Dermis microvascular lymphatic vessel endothelial cell (primary cell): ENCODE measurements around the gene SHB. TPM values are rescaled to one million over a fixed set of nuclear protein-coding genes. Genes with fewer than 3 reads are reported as not detected.

Experiments used
- DNase-seq, 2 donors: peaks; one replicate each; pipeline versions ENCODE4 v3.0.0 to v3.0.0-alpha.2; 2010; ENCODE audit warnings: low read depth in 2 of 2
- total RNA-seq: library from RNA; depleted of rRNA; stranded (reverse); fragments of >200 nt; gene quantifications from 2 replicates; pipeline ENCODE4 v1.2.1, GENCODE V29; 2014

SHB gene, protein sequence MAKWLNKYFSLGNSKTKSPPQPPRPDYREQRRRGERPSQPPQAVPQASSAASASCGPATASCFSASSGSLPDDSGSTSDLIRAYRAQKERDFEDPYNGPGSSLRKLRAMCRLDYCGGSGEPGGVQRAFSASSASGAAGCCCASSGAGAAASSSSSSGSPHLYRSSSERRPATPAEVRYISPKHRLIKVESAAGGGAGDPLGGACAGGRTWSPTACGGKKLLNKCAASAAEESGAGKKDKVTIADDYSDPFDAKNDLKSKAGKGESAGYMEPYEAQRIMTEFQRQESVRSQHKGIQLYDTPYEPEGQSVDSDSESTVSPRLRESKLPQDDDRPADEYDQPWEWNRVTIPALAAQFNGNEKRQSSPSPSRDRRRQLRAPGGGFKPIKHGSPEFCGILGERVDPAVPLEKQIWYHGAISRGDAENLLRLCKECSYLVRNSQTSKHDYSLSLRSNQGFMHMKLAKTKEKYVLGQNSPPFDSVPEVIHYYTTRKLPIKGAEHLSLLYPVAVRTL
- 14.1 and 19.8 TPM in 2 replicates for total RNA-seq

DNA sequence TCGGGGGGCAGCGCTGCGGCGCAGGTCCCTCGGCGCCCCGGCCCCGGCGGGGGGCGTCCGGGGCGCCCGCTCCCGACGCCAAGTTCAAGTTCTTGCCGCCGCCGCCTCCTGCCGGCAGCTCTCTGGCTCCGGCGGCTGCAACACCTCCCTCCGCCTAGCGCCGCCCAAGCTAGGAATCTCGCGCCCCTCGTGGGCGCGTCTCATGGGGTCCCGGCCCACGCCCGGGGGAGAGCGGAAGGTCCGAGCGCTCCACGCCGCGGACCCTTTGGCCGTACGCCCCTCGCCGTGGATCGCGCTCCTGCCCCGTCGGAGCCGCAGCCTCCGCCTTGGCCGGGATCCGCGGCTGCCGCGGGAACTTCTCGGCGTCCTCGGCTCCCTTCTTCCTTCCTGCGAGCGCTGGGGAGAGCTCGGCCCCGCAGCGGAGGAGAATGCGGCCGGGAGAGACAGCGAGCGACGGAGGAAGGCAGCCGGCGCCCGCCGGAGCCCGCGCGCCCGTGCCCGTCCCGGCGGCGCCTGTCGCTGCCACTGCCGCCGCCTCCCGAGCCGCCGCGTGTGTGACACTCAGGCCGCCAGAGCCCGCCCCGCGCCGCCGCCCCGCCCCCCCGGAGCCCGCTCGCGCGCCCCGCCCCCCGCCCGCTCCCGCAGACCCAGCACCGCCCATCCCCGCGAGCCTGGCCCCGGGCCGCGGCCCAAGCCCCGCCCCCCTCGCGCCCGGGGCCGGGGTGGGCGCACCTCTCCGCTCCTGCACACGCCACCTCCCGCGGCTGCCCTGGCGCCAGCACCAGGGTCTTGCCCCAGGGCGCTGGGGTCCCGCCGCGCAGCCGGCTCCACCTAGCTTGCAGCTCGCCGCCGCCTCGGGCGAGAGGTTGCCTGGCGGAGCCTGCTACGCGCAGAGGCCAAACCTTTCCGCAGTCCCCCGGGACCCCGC lies at the start of gene SHB:
SHB (minus strand) TSS at position 527 of the 928 bp plus-strand sequence. CDS start 582 bp downstream, outside the sequence.
- peak in 1 of 2 donors; percentile 79 for DNase-seq

DNA sequence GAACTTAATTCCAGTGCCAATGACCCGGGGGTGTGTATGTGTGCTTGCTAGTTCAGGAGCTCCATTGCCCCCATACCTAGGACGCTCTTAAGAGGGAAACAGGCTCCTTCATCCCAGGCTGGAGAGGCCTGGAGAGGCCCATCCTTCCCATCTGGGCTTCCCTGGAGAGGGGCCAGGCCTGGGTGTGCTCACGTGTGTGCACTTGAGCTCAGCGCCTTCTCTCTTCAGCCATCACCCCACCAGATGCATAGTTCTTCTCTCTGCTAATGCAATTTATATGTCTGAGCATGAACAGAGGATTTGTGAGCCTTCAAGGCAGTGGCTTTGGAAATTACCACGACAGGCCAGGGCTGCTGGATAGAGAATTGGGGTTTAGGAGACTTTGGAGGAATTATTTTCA lies 48.6 kb upstream of the SHB start:
- DNase-seq: no peak

DNA sequence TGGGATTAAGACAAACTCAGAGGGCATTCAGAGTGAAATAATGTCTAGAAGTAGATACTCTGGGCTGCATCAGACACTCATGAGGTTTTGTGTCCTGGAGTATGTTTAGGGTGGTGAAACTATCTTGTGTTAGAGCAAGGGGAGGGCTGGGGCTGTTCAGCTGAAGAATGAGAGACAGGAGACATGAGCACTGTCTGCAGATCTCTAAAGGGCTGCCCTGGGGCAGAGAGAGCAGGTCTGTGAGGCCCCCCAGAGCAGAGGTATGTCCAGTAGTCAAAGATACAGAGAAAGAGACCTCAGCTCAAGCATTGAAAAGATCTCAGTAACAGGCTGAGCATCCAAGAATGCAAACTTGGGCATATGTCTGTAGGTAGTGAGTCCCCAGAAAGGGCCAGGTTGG lies 45.9 kb upstream of the SHB start:
- no peak for DNase-seq

DNA sequence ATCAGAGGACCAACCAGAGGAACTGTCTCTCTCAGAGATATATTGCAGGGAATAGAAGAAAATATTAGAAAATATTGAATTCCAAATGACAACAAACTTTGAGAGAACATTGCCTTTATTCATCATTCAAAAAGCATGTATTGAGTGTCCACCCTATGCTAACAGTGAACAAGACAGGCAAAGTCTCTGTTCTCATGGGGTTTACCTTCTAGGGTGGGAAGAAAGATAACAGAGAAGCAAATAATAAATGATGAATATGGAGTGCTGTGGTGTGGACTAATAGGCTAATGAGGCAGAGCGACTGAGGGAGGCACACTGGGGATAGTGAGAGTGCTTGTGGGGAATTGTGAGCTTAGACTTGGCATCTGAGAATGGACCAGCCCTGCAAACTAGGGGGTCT lies 43.4 kb upstream of the SHB start:
- no peak for DNase-seq

DNA sequence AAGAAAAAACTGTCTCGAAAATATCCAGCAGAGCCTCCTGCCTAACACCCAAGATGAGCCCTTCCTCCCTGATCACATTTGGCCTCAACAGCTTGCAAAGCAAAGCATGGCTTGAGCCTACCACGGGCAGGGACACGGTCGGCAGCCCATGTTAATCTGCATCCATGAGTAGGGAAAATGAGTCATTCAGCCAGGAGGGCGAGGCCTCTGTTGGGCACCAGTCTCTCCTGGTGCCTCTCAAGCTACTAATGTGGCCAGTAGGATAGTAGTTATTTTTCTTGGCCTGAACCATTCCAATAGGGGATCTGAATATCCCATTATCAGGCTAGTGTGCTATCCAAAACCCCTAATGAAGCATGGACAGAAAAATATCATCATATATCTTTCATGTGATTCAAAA lies 43.0 kb upstream of the SHB start:
- DNase-seq: no peak

DNA sequence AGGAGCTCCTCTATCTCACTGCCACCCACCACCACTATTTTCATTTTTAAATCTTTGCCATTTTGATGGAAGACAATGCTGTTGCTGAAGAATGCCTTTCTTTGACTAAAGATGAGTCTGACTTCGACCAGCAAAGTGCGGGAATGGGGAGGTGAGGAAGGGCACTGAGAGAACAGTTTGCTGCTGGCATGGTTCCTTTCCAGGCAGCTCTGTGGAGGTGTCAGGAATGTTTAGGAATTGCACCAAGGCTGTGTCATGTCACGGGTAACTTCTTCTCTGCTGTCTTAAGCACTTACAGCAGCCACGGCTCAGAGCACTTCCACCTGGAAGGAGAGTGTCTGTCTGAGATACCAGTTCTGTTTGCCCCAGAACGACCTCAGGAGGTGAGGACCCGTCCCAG lies 41.4 kb upstream of the SHB start:
- no peak for DNase-seq

DNA sequence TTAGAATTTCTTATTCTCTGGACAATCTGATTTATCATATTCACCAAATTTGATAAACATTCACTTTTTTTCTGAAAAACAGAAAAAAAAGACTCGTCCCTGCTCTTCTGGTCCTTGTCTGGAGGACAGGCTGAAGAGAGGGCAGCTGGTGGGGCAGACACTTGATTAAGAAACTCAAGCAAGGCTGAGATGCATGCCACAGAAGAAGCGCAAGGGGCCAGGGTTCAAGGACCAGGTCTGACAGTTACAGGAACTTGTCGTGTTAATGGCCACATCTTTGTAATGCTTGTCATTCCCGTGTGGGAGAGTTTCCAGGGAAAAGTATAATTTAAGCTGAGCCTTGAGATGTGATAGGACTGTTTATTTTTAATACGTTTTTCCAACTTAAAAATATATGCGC lies 40.6 kb upstream of the SHB start:
- no peak for DNase-seq

DNA sequence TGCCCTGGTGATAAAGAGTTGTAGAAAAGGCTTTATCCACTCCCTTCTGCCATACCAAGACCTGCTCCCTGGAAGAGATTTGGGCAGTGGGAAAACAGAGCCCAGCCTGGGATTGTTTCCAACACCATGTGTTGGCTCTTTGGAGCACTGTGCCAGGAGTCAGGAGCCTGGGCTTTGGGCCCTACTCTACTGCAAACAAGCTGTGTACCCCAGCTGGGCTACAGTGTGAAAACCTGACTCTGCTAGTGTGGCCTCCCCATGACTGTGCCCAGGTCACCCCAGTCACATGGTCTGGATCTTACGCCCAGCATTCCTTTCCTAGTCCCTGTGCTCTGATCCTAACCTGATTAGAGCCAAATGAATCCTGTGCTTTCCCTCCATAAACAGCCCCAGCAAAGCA lies 39.3 kb upstream of the SHB start:
- no peak for DNase-seq

DNA sequence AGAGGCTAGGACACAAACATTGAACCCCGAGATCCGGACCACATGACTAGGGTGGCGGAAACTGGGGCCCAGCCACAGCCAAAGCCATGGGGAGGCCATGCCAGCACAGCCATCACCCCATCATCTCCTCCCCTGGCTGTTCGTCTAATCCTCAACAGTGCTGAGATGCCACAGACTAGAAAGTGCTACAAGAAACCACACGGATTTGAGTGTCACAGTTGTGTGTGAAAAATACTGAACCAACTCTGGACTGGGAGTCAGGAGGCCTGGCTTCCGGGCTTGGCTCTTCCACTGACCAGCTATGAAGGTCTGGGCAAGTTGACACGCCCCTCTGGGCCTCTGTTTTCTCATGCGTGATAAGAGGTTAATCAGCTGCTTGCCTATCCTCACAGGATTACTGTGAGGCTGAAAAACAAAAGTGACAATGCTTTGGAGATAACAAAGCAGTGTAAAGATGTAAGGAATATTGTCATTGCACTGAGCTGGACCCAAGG lies 38.8 kb upstream of the SHB start:
- DNase-seq: no peak

DNA sequence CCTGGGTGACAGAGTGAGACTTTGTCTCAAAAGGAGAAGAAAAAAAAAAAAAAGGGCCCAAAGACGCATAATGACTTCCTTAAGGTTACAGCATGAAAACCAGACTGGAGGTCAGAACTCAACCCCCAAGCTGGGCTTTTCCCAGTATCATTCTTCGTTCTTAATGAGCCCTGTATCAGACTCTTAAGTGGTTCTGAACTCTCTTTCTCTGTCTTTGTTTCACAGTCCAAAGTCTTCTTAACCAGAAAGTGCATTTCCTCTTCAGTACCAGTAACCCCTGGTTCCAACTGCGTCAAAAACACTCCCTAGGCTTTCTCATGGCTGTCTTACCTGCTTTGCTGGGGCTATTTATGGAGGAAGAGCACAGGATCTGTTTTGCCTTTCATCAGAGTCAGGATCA lies 38.4 kb upstream of the SHB start:
- DNase-seq: no peak

DNA sequence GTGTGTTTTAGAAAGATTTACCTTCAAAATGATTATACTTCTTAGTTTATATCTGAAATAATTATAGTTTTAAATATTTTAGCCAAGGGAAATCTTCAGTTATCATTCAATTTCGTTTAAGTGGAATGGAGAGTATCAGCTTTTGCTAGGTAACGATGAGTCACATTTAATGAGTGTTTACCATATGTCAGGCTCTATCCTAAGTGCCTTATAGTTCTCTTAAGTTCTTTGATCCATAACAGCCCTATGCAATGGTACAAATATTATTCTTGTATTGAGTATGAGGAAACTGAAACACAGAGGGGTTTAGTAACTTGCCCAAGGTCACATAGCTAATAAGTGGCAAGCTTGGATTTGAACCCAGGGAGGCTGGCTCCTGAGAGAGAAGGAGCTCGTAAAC lies 37.5 kb upstream of the SHB start:
- no peak for DNase-seq

DNA sequence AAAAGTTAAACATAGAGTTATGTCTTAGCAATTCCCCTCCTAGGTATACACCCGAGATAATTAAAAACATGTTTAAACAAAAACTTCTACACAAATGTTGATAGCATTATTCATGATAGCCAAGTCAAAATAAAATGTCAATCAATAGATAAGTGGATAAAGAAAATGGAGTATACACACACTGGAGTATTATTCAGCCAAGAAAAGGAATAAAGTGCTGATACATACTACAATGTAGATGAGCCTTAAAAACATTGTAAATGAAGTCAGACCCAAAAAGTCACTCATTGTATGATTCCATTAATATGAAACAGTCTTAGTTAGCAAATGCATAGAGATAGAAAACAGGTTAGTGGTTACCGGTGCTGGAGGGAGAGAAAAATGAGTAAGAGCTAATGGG lies 34.3 kb upstream of the SHB start:
- DNase-seq: no peak

DNA sequence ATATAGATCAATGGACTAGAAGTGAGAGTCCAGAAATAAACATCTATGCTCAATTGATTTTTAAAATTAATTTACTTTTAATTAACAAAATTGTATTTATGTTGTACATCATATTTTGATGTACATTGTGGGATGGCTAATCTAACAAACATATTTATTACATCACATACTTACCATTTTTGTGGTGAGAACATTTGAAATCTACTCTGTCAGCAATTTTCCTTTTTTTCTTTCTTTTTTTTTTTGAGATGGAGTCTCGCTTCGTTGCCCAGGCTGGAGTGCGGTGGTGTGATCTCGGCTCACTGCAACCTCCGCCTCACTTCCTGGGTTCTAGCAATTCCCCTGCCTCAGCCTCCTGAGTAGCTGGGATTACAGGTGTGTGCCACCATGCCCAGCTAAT lies 32.4 kb upstream of the SHB start:
- DNase-seq: no peak

DNA sequence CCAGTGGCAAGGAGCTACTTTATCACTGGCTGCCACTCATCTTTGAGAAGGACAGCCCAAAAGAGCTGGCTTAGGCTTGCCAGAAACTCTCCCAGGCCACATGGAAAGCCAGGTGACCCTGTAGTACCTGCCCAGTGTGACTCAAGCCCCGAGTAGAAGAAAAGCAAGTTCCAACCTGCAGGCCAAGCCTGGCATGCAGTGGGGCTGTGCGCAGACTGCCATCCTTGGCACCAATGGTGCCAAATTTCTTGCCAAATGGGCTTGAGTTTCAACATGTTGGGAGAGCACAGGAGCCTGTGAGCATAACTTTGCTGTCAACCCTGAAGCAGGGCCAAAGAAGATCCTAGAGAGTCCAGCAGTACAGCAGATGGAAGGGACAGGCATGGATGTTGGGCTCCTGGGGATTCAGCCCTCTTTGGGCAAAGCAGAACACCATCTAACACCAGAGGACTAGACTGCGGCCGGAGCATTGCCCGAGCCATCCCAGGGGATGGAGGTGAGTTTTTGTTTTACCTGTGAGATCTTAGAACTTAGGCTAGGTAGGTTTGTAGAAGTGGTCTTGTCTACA lies 27.3 kb upstream of the SHB start:
- DNase-seq: no peak

DNA sequence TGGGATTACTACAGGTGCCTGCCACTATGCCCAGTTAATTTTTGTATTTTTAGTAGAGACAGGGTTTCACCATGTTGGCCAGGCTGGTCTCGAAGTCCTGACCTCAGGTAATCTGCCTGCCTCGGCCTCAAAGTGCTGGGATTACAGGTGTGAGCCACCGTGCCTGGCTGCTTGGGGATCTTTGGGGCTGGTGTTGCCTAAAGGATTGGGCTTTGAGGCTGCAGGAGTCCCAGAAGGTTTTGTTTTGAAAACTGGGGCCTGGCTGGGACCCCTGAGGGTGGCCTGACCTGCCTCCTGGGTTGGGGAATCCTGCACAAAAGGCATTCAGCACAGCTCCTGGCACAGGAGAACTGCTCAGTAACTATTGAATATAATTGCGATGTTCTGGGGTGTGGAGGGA lies 25.1 kb upstream of the SHB start:
- DNase-seq: no peak

DNA sequence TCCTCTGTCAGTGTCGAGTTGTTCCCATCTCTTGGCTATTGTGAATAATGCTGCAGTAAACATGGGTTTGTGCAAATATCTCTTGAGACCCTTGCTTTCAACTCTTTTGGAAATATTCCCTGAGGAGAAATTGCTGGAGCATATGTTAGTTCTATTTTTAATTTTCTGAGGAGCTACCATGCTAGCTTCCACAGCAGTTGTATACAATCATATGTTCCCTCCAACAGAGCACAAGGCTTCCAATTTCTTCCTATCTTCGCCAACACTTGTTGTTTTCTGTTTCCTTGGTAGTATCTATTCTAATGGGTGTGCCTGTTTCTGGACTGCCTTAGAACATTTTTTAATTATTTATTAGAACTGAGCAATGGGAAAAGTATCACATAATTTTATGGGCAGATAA lies 23.6 kb upstream of the SHB start:
- DNase-seq: no peak

DNA sequence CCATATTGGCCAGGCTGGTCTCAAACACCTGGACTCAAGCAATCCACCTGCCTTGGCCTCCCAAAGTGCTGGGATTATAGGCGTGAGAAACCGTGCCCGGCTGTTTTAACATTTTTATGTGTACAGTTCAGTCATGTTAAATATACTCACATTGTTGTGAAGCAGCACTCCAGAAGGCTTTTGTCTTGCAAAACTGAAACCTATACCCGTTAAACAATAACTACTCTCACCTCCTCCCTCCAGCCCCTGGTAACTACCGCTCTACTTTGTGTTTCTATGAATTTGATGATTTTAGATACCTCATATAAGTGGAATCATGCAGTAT lies 23.1 kb upstream of the SHB start:
- no peak for DNase-seq

DNA sequence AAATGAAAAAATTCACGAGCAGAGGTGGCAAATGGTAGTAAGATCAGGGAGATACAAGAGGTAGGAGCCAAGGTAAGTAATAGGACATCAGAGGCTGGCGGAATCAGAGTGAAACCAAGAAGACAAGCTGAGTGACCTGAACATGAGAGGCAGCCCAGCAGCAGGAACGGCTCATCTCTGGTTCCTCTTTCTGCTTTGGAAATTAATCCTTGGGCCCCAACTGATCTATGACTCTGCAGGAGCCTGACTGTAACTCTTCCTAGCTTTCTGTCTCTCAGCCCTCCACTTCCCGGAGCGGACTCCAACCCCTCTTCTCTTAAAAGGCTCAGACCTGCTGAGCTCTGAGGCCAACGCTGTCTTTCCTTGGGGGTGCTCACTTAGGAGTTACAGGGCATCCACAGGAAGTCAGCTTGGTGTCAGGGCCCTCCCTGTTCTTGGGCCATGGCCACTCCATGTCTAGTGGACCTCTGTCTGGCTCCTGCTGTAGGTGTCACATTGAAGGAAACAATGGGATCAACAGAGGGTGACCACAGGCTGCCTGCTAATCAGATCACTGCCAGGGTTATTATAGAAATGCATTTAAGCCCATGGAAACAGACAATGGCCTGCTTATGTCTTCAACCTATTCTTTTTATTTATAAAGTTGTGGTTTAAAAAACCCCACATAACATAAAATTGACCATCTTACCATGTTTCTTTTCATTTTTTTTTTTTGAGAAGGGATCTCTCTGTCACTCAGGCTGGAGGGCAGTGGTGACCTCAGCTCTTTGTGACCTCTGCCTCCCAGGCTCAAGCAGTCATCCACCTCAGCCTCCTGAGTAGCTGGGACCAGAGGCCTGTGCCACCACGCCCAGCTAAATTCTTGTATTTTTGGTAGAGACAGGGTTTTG lies 22.5 kb upstream of the SHB start:
- no peak for DNase-seq

DNA sequence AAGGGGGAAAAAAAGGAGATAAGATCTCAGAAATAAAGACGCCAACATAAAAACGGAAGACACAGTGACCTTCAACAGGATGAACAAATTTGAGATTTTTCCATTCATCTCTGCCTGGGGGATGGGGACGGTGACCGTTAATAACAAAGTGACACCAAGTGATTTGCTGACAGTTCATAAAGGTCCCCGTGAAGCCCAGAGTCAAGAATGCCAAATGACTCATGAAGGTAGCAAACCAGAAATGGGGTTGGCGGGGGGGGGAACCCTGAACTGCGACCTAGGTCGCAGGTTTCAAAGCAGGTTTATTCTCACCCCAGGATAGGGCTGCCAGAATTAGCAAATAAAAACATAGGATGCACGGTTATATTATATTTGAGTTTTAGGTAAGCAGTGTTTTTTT lies 21.1 kb upstream of the SHB start:
- DNase-seq: no peak

DNA sequence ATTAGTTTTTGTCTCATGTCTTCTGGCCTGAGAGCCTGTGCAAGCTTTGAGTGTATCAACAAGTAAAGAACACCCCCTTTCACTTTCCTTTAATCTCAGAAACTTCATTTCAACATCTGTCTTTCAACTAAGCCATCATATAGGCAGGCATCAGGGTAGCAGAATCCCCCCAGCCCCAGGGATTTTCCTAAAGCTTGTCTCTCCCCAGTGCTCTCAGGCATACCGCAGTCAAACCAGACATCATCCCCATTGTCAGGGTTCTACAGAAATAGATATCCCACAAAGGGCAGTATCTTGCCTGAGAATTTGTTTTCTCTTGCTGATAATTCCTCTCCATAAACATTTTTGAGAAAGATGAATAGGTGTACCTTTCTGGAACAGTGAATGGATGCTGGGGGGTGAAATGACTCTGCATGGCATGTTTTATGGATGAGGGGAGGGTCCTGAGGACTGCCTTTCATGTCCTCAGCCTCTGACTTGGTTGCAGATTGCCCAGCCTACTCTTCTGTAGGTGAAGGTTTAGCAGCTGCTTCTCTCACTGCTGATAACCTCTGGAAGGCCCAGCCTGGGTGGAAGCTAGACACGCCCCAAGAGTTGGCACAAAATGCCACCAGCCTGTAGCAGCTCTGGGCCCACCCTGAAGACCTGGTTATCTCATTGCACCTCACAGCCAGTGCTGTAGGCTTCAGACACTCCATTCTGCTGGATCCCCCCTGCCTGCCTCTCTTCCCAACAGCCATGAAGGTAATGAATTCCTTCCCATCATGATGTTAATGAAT lies 20.5 kb upstream of the SHB start:
- DNase-seq: no peak
